ENCODE data around the gene ADAMTSL3. TPM values are rescaled to one million over a fixed set of nuclear protein-coding genes. Genes with fewer than 3 reads are reported as not detected.
"Not testable (repeated sequence)": the region's sequence is repeated elsewhere in the genome, so short reads cannot be mapped to it uniquely, and the experiment has no call there.

The ADAMTSL3 gene
- total RNA-seq, 1 donor from 2014 or later: 11.5 TPM

- DNase-seq (ENCODE audit: missing footprints); ATAC-seq; intact Hi-C loops (cut with DNase I): not testable (repeated sequence)
Observed at GRCh38 chr15:83964967-83965366, 311.0 kb downstream of the ADAMTSL3 start.

GRCh38 chr15:83970295-83970890 is 316.5 kb downstream of the ADAMTSL3 start:
- intact Hi-C loops (cut with DNase I): no loop called here
- peak; percentile 96 for ATAC-seq
- no peak for DNase-seq (ENCODE audit: missing footprints)

DNA sequence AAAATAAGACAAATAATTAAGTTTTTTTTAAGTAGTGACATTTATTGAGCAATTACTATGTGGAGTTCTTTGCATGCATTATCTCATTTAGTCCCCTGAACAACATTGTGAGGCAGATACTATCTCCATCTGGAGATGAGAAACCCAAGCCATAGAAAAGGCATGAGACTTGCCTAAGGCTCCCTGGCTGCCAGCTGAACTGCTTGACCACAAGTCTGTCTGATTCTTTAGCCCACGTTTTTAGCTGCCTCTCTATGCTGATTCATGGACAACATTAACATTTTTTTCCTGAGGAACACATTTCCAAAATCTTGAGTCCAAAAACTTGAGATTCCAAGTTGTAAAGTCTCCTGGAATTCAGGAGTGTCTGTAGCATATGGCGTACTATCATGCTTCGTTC is 318.1 kb downstream of the ADAMTSL3 start:
- intact Hi-C loops (cut with DNase I): no loop called here
- no peak for DNase-seq (ENCODE audit: missing footprints)
- ATAC-seq: no peak

DNA sequence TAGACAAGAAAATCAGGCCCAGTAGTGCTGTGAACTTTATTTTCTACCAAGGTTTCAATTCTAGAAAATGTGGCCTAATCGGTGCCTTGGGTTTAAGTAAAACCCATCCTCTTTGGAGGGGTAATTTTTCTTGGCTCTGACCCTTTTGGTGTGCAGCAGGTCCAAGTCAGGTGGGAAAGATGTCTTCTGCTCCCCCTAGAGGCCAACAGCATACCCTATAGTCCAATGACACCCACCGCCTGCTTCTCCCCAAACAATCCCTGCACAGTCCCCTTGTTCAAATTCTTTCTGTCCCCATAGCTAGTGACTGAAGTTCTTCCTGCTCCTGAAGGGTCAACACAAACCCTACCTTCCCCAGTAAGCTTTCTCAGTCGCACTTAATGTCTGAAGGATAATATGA is 319.9 kb downstream of the ADAMTSL3 start:
- ATAC-seq (no peak), DNase-seq (ENCODE audit: missing footprints) (no peak)
- intact Hi-C loops (cut with DNase I): no loop called here

- no peak for DNase-seq (ENCODE audit: missing footprints)
- intact Hi-C loops (cut with DNase I): no loop called here
- ATAC-seq: no peak
Observed at GRCh38 chr15:83977992-83978391, 324.1 kb downstream of the ADAMTSL3 start.

GRCh38 chr15:83978588-83978987 is 324.7 kb downstream of the ADAMTSL3 start:
- ATAC-seq (no peak), DNase-seq (ENCODE audit: missing footprints) (no peak)
- intact Hi-C loops (cut with DNase I): no loop called here

- ATAC-seq: no peak
- DNase-seq (ENCODE audit: missing footprints): no peak
- intact Hi-C loops (cut with DNase I): no loop called here
Observed at GRCh38 chr15:83980637-83981036, 326.7 kb downstream of the ADAMTSL3 start.

DNA sequence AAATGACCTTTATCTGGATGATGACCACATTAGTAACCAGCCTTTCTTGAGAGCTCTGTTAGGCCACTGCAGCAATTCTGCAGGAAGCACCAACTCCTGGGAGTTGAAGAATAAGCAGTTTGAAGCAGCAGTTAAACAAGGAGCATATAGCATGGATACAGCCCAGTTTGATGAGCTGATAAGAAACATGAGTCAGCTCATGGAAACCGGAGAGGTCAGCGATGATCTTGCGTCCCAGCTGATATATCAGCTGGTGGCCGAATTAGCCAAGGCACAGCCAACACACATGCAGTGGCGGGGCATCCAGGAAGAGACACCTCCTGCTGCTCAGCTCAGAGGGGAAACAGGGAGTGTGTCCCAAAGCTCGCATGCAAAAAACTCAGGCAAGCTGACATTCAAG is 328.8 kb downstream of the ADAMTSL3 start:
- intact Hi-C loops (cut with DNase I): no loop called here
- ATAC-seq (no peak), DNase-seq (ENCODE audit: missing footprints) (no peak)

- DNase-seq (ENCODE audit: missing footprints): no peak
- intact Hi-C loops (cut with DNase I): no loop called here
- ATAC-seq: no peak
Observed at GRCh38 chr15:83983634-83984458, 329.9 kb downstream of the ADAMTSL3 start.

DNA sequence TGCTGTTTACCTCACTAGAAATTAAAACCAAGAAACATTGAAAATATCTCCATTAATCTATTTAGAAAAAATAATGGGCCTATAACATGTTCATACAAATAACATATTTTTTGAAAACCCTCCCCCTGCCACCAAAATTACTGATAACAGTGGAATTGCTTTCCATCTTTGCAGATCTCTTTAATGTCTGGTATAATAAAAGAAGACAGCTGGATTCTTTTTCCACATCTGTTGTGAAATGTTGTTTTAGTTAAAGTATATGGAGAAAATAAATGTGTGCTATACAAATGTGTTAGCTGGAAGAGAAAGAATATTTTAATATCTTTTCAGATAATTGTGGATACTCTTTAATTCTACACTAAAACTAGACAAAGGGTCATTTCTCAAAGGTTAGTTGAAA is 330.7 kb downstream of the ADAMTSL3 start:
- ATAC-seq (no peak), DNase-seq (ENCODE audit: missing footprints) (no peak)
- intact Hi-C loops (cut with DNase I): no loop called here

DNA sequence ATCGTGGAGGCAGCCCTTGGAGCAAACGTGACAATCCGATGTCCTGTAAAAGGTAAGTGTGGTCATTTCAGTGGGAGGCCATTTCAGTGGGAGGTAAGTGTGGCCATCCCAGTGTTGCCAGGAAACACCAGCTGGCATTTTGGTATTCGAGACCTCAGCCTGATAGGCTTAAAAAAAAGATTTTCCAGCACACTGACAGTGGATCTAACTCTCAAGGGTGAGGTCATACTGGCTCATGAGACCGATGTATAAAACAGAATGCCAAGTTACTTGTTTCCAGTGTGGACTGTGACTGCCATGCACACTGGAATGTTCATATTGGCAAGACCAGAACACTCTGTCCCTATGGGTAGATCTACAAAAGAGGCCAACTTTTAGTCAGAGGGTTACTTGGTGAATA is 337.2 kb downstream of the ADAMTSL3 start:
- ATAC-seq: peak; percentile 56

DNA sequence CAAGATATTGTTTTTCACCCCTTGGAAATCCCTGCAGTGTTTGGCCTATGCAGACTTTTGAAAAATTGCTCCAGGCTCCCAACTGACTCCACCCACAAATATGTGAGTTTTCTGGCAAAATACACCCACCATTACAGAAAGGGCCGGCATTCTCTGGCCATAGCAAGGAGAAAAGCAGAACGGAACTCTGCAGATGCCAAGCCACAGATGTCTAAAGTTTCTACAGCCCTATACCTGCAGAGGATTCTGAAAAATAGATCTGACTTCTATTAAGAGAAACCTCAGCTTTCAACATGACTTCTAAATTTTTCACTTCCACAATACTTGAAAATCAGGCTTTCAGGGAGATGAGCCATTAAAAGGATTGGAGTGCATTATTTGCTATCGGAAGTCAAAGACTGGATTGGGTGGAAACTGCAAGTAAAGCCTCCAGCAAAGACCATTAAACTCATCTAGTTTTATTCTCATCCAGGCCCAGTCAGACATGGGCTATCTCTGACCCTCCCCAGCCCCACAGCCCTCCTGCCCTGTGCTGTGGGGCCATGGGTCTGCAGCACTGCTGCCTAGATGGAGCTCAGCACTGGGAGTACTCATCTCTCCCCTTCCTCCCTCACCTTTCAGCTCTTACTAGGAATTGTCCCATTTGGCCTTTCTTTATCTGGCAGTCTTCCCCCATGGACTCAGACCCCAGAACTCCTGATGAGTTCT is 338.6 kb downstream of the ADAMTSL3 start:
- ATAC-seq (no peak), DNase-seq (ENCODE audit: missing footprints) (no peak)
- intact Hi-C loops (cut with DNase I): no loop called here

More for the DNA sequence above, 337.2 kb downstream of the ADAMTSL3 start:
- intact Hi-C loops (cut with DNase I): no loop called here
- DNase-seq (ENCODE audit: missing footprints): no peak

DNA sequence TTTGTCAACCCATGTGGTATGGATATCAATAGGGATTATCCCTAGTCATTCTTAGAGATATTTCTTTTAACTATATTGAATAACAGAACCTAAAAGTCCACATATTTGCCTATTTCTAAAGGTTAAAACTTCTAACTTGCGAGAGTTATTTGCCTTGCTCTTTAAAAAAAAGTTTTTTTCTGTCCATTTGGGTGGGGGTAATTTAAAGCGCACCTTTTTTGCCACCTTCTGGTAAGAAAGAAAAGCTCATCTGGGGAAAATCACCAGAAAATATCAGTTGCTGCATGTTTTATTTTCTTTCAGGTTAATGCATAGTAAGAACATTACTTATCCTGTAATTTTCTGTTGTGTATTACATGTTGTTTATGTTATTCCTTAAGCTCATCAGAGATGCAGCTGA is 339.7 kb downstream of the ADAMTSL3 start:
- DNase-seq (ENCODE audit: missing footprints) (no peak), ATAC-seq (no peak)
- intact Hi-C loops (cut with DNase I): no loop called here

DNA sequence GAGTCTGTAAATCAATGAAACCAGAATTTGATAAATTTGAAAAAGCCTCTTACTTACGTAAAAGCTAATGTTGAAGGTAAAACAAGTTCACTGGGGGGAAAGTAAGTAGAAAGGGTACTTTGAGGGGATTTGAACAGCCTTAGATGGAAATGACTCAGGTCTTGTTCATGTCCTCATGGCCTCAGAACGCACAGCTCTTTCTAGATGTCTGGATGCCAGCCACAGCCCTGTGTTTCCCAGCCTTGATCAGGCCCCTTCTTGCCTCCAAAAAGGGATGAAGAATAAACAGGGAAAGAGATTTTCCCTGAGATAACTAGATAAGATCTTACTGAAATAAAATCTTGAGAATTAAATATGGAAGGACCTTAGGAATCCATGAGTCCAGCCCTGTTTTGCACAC is 344.6 kb downstream of the ADAMTSL3 start:
- no peak for DNase-seq (ENCODE audit: missing footprints)
- ATAC-seq: no peak
- intact Hi-C loops (cut with DNase I): no loop called here

GRCh38 chr15:83999396-84000135 is 345.6 kb downstream of the ADAMTSL3 start:
- intact Hi-C loops (cut with DNase I): no loop called here
- no peak for DNase-seq (ENCODE audit: missing footprints)
- ATAC-seq: no peak

DNA sequence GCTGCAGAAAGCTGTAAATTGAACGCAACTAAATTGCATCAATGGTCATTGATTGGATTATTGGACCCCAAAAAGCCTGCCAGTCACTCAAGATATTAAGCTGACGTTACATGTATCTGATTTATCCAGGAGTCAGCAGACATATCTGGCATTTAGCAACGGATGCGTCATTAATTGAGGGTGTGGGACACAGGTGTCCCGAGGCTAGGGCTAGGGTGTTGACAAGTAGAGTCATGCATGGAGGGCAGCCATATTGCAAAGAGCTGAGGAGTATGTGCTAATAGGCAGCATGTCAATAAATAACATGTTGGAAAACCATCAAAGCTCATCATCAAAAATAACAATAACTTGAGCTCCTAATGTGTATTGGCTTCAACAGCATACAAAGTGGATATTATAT is 347.1 kb downstream of the ADAMTSL3 start:
- ATAC-seq (no peak), DNase-seq (ENCODE audit: missing footprints) (no peak)
- intact Hi-C loops (cut with DNase I): no loop called here

- no peak for ATAC-seq
- DNase-seq (ENCODE audit: missing footprints): no peak
- intact Hi-C loops (cut with DNase I): no loop called here
Observed at GRCh38 chr15:84001655-84002054, 347.7 kb downstream of the ADAMTSL3 start.

- intact Hi-C loops (cut with DNase I): no loop called here
- no peak for DNase-seq (ENCODE audit: missing footprints)
- no peak for ATAC-seq
Observed at GRCh38 chr15:84003791-84004503, 350.0 kb downstream of the ADAMTSL3 start.

DNA sequence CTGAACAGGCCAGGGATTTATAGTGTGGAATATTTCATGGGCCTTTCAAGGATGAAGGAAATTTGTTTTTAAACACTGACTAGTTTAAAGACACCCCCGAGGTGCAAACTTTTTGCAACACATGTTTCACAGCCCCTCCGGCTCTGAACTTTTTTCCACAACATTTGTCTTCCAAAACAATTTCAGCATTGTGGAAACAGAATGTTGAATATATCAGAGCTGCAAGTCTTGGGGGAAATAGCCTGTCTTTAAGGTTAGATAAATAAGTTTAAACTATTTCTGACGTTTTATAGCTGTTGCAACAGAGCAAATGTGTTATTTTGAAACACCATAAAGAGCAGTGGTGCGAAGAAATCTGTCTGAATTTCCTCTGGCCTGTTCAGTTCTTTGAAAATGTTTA is 352.5 kb downstream of the ADAMTSL3 start:
- DNase-seq (ENCODE audit: missing footprints) (no peak), ATAC-seq (peak; percentile 46)
- intact Hi-C loops (cut with DNase I): loop anchor here (5.0 kb wide), 1 partner anchor 84 kb away; no protein-coding TSS in a partner anchor
